ENCODE data around the gene SH3BGRL2.

Gene SH3BGRL2

DNA sequence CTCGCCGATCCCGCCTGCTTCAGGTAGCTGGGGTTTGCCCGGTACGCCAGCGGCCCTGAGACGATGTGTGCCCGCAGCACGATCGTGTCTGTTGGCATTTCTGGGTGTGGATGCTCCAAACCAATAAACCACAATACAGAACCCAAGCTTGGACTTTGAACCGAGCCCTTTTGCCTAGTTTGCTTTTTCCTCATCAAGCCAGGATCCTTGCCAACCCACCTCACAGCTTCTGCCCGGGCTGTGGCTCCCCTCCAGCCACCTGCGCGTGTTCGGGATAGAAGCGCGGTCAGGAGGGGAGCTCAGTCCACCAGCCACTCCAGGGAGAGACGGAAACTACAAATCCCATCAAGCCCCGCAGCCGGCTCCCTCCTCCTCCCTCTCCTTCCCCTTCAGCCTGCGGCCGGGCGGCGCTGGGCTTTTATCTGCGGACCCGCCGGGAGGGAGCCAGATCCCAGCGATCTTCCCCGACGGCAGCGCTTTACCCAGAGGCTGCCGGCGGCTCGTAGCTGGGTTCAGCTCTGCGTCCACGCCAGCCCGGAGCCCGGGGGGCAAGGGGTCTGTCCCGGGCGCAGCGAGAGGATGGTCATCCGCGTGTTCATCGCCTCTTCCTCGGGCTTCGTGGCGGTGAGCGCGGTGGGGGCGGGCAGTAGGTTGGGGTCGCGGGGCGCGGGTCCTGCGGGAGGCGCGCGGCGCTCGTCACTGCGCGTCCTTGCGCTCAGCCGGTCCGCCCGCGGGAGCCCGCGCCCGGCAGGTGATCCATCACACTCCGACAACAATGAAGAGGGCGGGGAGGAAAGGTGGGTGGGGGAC is at the start of gene SH3BGRL2:
Gene SH3BGRL2, plus strand, starts transcription at position 447 of the 810 bp plus-strand sequence. Its CDS starts 133 bp downstream, at position 580.
- peak; percentile 56 for DNase-seq

GRCh38 chr6:79584332-79584731 is 46.8 kb upstream of the SH3BGRL2 start:
- DNase-seq: no peak

- no peak for DNase-seq
These were observed 44.6 kb upstream of the SH3BGRL2 start for GRCh38 chr6:79586548-79586947.

DNA sequence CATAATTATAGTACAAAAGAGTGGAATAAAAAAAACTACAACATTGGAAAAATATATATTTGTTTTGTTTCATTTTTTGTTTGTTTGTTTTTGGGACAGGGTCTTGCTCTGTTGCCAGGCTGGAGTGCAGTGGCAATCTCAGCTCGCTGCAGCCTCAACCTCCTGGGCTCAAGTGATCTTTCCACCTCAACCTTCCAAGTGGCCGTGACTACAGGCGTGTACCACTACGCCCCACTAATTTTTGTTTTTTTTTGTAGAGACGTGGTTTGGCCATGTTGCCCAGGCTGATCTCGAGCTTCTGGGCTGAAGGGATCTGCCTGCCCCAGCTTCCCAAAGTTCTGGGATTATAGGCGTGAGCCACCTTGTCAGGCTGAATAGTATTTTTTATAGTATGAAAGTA is 41.4 kb upstream of the SH3BGRL2 start:
- no peak for DNase-seq

DNA sequence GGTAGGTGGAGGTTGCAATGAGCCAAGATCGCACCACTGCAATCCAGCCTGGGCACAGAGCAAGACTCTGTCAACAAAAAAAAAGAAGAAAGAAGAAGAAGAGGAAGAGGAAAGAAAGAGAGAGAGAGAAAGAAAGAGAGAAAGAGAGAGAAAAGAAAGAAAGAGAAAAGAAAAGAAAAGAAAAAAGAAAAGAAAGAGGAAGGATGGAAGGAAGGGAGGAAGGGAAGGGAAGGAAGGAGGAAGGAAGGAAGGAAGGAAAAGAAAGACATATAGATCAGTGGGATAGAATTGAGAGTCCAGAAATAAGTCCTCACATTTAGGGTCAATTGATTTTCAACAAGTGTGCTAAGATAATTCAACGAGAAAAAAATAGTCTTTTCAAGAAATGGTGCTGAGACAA is 34.0 kb upstream of the SH3BGRL2 start:
- no peak for DNase-seq

GRCh38 chr6:79598012-79598411 is 33.1 kb upstream of the SH3BGRL2 start:
- DNase-seq: no peak

GRCh38 chr6:79599725-79600259 is 31.3 kb upstream of the SH3BGRL2 start:
- no peak for DNase-seq

DNA sequence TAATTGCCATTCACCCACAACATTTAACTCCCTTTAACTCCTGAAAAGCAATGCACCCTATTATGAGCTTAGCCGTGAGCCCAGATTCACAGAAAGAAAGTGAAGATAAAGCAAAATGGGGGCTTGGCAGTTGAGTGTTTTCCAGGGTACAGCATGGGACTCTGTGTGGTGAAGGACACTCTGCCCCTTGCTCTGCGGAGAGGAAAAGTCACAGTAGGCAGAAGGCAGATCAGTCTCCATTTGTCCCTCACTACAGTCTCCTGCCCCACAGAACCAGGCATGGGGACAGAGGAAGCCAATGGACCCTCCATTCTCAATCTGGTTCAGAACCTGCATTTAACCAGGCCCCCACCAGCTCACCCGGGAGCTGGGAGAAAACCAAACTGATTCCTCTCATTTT is 30.8 kb upstream of the SH3BGRL2 start:
- DNase-seq: no peak

DNA sequence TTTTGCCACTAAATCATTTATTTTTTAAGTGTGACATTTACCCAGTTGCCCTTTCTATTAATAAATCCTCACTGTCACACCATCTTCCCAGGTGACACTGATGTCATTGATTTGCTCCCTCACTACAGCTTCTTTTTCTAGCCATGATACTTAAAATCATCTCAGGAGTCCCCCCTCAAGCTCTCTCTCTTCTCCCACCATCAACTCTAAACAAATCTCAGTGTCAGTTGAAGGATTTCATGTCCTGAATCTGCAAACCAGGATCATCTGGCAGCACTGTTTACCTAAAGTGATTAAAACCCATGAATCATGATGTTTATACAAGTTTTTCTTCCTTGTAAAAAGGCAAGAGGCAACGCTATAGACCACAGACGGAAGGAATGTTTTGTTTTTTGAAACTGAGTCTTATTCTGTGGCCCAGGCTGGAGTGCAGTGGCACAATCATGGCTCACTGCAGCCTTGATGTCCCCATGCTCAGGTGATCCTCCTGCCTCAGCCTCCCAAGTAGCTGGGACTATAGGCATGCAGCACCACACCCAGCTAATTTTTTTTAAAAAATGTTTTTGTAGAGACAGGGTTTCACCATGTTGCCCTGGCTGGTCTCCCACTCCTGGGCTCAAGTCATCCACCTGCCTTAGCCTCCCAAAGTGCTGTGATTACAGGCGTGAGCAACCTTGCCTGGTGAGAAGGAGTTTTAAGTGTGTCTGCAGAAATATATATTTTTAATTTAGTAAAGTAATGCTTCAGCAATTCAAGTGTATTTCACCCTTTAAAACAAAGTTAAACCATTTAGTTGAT is 30.1 kb upstream of the SH3BGRL2 start:
- no peak for DNase-seq

DNA sequence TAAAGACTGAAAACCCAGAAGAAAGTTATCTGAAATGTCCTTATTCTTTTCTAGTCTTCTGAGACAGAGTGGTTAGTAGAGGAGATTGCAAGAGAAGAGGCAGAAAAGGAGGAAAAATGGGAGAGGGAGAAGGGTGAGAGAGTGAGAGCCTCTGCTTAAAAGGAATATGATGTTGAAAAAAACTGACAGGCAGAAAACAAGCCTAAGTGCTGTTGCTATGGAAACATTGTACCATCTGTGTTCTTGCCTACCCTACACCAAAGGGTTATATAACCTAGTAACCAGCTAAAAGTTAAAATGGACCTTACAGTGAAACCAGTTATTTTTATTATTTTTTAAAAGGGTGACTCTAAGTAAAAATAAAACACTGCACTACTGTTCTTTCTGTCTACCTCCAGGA is 28.3 kb upstream of the SH3BGRL2 start:
- DNase-seq: no peak

DNA sequence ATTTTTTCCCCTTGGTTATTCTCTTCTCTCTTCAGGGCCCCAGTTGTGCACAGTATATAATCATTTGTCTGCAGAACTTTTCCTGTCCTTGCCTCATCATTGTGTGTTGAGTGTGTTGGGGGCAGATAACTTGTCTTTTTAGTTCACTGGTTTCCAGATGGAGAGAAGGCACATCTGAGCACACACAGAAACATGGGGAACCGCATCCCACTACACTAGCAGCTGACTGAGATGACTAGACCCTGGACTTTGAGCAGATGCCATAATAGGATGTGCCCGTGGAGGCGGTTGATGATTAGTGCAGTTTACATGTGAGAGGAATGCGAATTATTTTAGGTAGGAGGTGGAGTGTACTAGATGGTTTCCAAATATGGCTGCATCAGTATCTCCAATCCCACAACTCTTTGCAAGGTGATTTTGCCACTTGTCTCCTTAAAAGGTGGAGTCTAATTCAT is 26.5 kb upstream of the SH3BGRL2 start:
- DNase-seq: no peak

DNA sequence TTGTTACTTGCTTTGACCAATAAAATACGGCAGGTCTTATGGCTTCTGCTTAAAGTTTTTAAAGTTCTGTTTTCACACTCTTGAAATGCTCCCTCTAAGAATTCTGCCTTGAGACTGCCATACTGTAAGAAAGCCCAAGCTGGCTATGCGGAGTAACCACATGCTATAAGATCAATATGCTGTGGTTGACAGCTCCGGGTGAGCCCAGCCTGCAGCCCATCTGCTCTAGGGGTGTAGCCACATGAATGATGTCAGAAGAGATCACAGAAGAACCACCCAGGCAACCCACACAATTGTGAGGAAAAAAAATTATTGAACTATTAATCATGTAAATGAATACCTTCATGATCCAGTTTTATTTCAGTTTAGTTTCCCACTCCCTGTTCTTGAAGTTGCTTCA is 26.1 kb upstream of the SH3BGRL2 start:
- DNase-seq: no peak

DNA sequence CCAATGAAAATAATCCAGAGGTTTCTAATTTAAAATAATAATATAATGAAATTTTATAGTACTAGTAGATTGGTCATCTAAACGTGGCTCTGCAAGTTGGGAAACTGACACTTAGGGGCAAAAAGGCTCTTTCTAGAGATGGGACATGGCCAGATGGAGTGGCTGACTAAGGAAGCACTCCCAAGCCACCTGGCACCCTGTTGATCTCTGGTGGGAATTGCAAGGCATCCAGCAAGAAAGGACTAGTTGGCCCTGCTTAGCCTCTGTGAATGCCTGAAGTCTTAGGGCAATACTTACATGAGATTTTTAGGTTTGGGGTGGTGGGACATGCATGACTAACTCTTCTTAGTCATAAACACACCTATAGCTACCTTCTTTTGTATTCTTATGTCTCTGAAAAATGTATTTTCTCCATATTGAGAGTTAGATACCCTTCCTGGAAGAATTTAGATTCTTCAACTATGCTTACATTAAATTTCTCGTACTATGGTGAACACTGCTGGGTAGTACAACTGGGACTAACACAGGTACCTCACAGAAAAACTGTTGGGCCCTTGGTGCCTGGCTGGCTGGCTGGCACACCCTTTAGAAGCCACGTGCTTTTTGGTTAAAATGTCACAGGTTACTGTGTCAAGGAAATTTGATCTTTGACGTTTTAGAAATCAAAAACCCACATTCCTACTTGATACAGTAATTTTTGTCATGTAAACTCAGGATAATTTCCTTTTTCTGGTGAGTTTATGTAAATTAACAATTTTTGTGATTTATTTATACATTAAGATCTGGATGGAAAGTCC is 25.0 kb upstream of the SH3BGRL2 start:
- no peak for DNase-seq

GRCh38 chr6:79607000-79607399 is 24.1 kb upstream of the SH3BGRL2 start:
- no peak for DNase-seq

GRCh38 chr6:79608334-79609224 is 22.6 kb upstream of the SH3BGRL2 start:
- DNase-seq: no peak

- no peak for DNase-seq
These were observed 21.9 kb upstream of the SH3BGRL2 start for GRCh38 chr6:79609225-79609595.

GRCh38 chr6:79610306-79611009 is 20.7 kb upstream of the SH3BGRL2 start:
- DNase-seq: no peak

GRCh38 chr6:79612457-79612856 is 18.7 kb upstream of the SH3BGRL2 start:
- DNase-seq: no peak

DNA sequence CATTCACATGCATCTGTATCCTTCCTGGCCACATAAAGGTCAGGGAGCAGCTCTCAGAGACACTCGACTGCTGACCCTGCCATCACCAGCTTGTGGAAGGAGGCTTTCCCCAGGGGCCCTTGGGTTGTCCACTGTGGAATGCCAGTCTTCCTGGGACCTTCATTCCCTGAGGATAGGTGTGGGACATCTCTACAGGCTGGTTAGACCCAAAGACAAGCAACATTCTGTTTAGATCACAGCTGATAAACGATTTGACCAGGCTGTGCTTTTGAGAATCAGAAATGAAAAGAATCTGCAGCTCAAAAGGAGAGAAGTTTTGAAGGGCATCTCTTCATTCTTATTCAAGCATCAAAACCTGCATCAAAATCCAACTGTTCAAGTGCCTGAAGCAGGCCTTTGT is 18.2 kb upstream of the SH3BGRL2 start:
- no peak for DNase-seq

- DNase-seq: no peak
These were observed 17.2 kb upstream of the SH3BGRL2 start for GRCh38 chr6:79613912-79614311.
